Caco-2 (cell line): ENCODE measurements around the gene FABP1. TPM values are rescaled to one million over a fixed set of nuclear protein-coding genes. Genes with fewer than 3 reads are reported as not detected.

Experiments
- BruUV-seq: library from RNA; stranded (reverse); fragments of 400-500 nt; replicated peaks from 2 replicates; lab custom pipeline; 2021; lab: Mats Ljungman, UMichigan
- CTCF ChIA-PET: fragments of 300-600 bp; sonication (Branson Sonifier 250); formaldehyde crosslinking; loops from one replicate; lab custom pipeline; 2022; ENCODE audit warnings: antibody characterized with exemption; lab: Charles Lee
- POLR2A ChIA-PET: fragments of 300-600 bp; sonication (Branson Sonifier 250); formaldehyde crosslinking; loops from one replicate; lab custom pipeline; 2022; ENCODE audit warnings: antibody characterized with exemption; lab: Charles Lee
- DNase-seq, 2 experiments: peaks; one replicate each; pipeline versions ENCODE4 v3.0.0 to v3.0.0-alpha.2; 2020 to 2022
- H3K27me3 ChIP-seq: replicated peaks from 2 replicates; pipeline ENCODE4 v1.6.0; 2011; ENCODE audit warnings: low read length; ENCODE audit not compliant: control insufficient read depth, insufficient read depth
- H3K36me3 ChIP-seq: 2 replicates; pipeline ENCODE4 v1.5.1; 2011; ENCODE audit warnings: low read length; ENCODE audit not compliant: control insufficient read depth, insufficient read depth
- H3K4me1 ChIP-seq: fragments of 250-450 bp; sonication (Bioruptor Pico); 2 replicates; pipeline ENCODE4 v1.5.1; 2020; ENCODE audit warnings: mild to moderate bottlenecking
- H3K4me3 ChIP-seq: 2 replicates; pipeline ENCODE4 v1.5.1; 2011; ENCODE audit warnings: low read depth, mild to moderate bottlenecking, control low read depth, low read length
- H3K9me3 ChIP-seq: fragments of 250-450 bp; sonication (Bioruptor Pico); 2 replicates; pipeline ENCODE4 v1.5.1; 2020; ENCODE audit warnings: mild to moderate bottlenecking, moderate library complexity
- H3K27ac Mint-ChIP-seq: one replicate; pipeline ENCODE4 v1.8.0; 2022; ENCODE audit warnings: mixed read lengths; ENCODE audit not compliant: unreplicated experiment
- H3K27me3 Mint-ChIP-seq: one replicate; pipeline ENCODE4 v1.8.0; 2022; ENCODE audit warnings: mixed read lengths; ENCODE audit not compliant: insufficient read depth, unreplicated experiment
- H3K36me3 Mint-ChIP-seq: one replicate; pipeline ENCODE4 v1.8.0; 2022; ENCODE audit warnings: mild to moderate bottlenecking, mixed read lengths; ENCODE audit not compliant: insufficient read depth, unreplicated experiment
- H3K4me1 Mint-ChIP-seq: one replicate; pipeline ENCODE4 v1.8.0; 2022; ENCODE audit warnings: low read depth, mixed read lengths; ENCODE audit not compliant: unreplicated experiment
- H3K4me3 Mint-ChIP-seq: one replicate; pipeline ENCODE4 v1.8.0; 2022; ENCODE audit warnings: mild to moderate bottlenecking, moderate library complexity, mixed read lengths; ENCODE audit not compliant: unreplicated experiment
- H3K9me3 Mint-ChIP-seq: one replicate; pipeline ENCODE4 v1.8.0; 2022; ENCODE audit warnings: mixed read lengths; ENCODE audit not compliant: unreplicated experiment
- CTCF ChIP-seq, 2 experiments: fragments of 200-600 bp in 1 of 2; IDR thresholded peaks; 1 replicate in 1 of 2; 2 replicates in 1 of 2; pipeline versions ENCODE4 v1.5.1 to v1.8.0; 2011 to 2022; ENCODE audit warnings: antibody characterized with exemption in 1 of 2, control low read depth in 1 of 2, inconsistent platforms in 1 of 2, low read depth in 1 of 2, low read length in 1 of 2, mild to moderate bottlenecking in 1 of 2, moderate library complexity in 1 of 2; ENCODE audit not compliant: insufficient read depth in 1 of 2, severe bottlenecking in 1 of 2, unreplicated experiment in 1 of 2
- intact Hi-C: fragments of 100-400 bp; cut with micrococcal nuclease; formaldehyde crosslinking; loops from one replicate; pipeline ENCODE4 v1.10.0; 2022; ENCODE audit not compliant: unreplicated experiment
- total RNA-seq: library from RNA; stranded (reverse); gene quantifications from 2 replicates; pipeline ENCODE4 v1.2.3, GENCODE V29; 2022

The FABP1 gene
- total RNA-seq, 1 experiment from 2014 or later, result 44.5 TPM

GRCh38 chr2:88125924-88126771 is 1.7 kb downstream of the FABP1 start:
- intact Hi-C loops, result no loop called here

DNA sequence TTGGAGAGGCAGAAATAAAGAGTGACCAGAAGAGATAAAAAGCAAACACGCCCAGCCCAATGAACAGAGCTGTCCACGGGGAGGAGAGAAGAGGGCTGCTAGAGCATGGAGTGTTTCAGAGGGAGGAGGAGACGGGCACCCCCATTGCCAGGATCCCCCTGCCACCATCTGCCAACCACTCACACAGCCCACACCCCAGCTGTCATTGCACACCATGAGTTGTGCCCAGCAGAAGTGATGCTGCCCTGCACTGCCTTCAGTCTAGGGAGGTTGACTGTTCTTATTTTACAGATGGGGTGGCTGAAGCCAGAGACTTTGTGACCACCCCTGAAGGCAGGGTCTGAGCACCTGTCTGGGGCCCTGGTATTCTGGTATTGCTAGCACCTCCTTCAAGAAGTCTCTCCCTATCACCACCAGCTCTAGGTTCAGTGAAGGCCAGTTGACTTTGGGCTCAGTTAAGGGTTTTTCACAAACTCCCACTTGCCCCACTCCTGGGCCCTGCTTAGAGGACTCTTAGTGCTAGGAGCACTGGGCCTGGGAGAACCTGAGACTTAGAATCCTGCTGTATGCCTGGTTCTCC is 2.4 kb downstream of the FABP1 start:
- no TSS peak for BruUV-seq
- no peak for TF ChIP-seq CTCF (IDR thresholded peaks at IDR 0.05; ENCODE audit: insufficient read depth in 1 of 2, low read depth in 1 of 2, low read length in 1 of 2, severe bottlenecking in 1 of 2, unreplicated experiment in 1 of 2)
- no peak for DNase-seq
- Mint-ChIP-seq H3K36me3 (peaks cover 12% of the 10 kb centered on the region), H3K4me1 (peaks cover 42% of the 10 kb centered on the region), H3K4me3 (no peak overlapping the region), H3K27ac (no peak overlapping the region), H3K27me3 (no peaks in the 10 kb centered on the region), H3K9me3 (no peaks in the 10 kb centered on the region)
- intact Hi-C loops, result no loop called here
- no peak overlapping the region for H3K4me3 ChIP-seq
- peaks cover 36% of the 10 kb centered on the region for H3K4me1 ChIP-seq
- CTCF ChIA-PET, result no interaction called here
- H3K27me3 ChIP-seq, result no peaks in the 10 kb centered on the region
- H3K9me3 ChIP-seq, result no peaks in the 10 kb centered on the region
- POLR2A ChIA-PET, result no interaction called here
- peaks cover 9% of the 10 kb centered on the region for H3K36me3 ChIP-seq

More at GRCh38 chr2:88125924-88126771, 1.7 kb downstream of the FABP1 start:
- H3K27me3 Mint-ChIP-seq, result no peaks in the 10 kb centered on the region
- Histone ChIP-seq H3K27me3 (no peaks in the 10 kb centered on the region), H3K4me3 (peak overlapping the region; percentile 40), H3K4me1 (peaks cover 43% of the 10 kb centered on the region), H3K36me3 (peaks cover 9% of the 10 kb centered on the region), H3K9me3 (no peaks in the 10 kb centered on the region)
- H3K36me3 Mint-ChIP-seq, result peaks cover 12% of the 10 kb centered on the region
- H3K4me1 Mint-ChIP-seq, result peaks cover 49% of the 10 kb centered on the region
- H3K9me3 Mint-ChIP-seq, result no peaks in the 10 kb centered on the region
- no peak for DNase-seq
- CTCF ChIA-PET, result interaction anchor here (1.0 to 1.4 kb wide), 2 partner anchors 13 to 66 kb away, joined by 3 read pairs; no protein-coding TSS in a partner anchor
- POLR2A ChIA-PET, result no interaction called here
- TF ChIP-seq CTCF (IDR thresholded peaks at IDR 0.05; ENCODE audit: insufficient read depth in 1 of 2, low read depth in 1 of 2, low read length in 1 of 2, severe bottlenecking in 1 of 2, unreplicated experiment in 1 of 2), result no peak
- BruUV-seq, result no TSS peak
- H3K4me3 Mint-ChIP-seq, result no peak overlapping the region
- H3K27ac Mint-ChIP-seq, result peak overlapping the region; percentile 69

DNA sequence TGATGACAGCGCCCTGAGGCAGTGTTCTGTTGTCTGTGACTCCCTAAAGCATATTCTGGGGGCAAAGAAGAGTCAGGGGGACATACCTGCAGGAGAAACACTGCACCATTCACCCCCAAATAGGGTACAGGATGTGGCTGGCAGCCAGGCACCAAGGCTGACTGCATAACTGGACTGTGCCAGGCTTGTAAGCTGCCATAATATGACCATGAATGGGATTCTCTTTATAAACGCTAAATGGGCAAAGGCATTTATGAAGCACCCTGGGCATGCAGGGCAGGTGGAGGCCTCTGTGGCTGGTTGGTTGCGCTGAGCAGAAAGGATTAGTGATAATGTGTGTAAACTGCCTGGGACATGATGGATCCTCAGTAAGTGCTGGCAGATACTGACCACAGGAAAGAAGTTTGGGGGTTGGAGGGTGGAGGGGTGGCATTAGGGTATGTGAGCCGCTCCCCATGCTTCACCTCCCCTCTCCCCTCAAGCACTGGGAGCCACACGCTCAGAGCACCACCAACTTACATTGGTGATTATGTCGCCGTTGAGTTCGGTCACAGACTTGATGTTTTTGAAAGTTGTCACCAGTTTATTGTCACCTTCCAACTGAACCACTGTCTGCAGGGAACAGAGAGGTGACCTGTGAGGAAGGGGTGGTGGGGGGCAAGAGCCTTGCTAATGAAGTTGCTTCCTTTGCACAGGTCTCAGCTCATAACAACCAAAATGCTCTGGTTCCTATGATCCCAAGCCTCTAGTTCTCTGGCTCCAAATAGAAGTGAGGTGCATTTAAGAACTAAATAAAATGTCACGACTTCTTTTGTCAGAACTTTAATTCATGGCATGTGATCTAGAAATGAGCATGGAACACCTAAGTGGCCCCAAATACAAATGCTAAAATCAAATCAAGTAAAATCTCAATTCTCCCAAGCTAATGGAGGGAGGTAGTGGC is 3.6 kb downstream of the FABP1 start:
- no TSS peak for BruUV-seq
- intact Hi-C loops, result no loop called here

More for the DNA sequence above, 3.6 kb downstream of the FABP1 start:
- peaks cover 12% of the 10 kb centered on the region for H3K36me3 Mint-ChIP-seq
- Histone ChIP-seq H3K4me3 (no peak overlapping the region), H3K27me3 (no peaks in the 10 kb centered on the region), H3K4me1 (peaks cover 24% of the 10 kb centered on the region), H3K9me3 (no peaks in the 10 kb centered on the region), H3K36me3 (peaks cover 7% of the 10 kb centered on the region)
- H3K4me3 Mint-ChIP-seq, result no peak overlapping the region
- no peak for DNase-seq
- no peak overlapping the region for H3K27ac Mint-ChIP-seq
- POLR2A ChIA-PET, result no interaction called here
- H3K9me3 Mint-ChIP-seq, result no peaks in the 10 kb centered on the region
- no peak for TF ChIP-seq CTCF (IDR thresholded peaks at IDR 0.05; ENCODE audit: insufficient read depth in 1 of 2, low read depth in 1 of 2, low read length in 1 of 2, severe bottlenecking in 1 of 2, unreplicated experiment in 1 of 2)
- H3K27me3 Mint-ChIP-seq, result no peaks in the 10 kb centered on the region
- CTCF ChIA-PET, result interaction anchor here (0.7 kb wide), 1 partner anchor 183 kb away, joined by 6 read pairs; no protein-coding TSS in a partner anchor
- peaks cover 30% of the 10 kb centered on the region for H3K4me1 Mint-ChIP-seq
